Psoas muscle (tissue), 8 donors: Measurements from ENCODE around the gene DLG5. TPM values are rescaled to one million over a fixed set of nuclear protein-coding genes. Genes with fewer than 3 reads are reported as not detected.

Source experiments
- ATAC-seq, 4 donors: fragments of 200-7000 bp; cut with Tn5 transposase; one replicate each; pipeline ENCODE4 v1.9.1; 2020; ENCODE audit warnings: moderate library complexity in 3 of 4, mild to moderate bottlenecking in 2 of 4
- DNase-seq, 2 donors: peaks; one replicate each; pipeline ENCODE4 v3.0.0-alpha.2; 2020
- H3K27ac ChIP-seq: fragments of 200-600 bp; one replicate; pipeline ENCODE4 v1.8.0; 2022
- H3K27me3 ChIP-seq, 3 donors: fragments of 200-600 bp in 1 of 3; one replicate each; pipeline versions ENCODE4 v1.6.1 to v1.8.0; 2013 to 2022; ENCODE audit warnings: low read length in 2 of 3, mild to moderate bottlenecking in 2 of 3, moderate library complexity in 1 of 3; ENCODE audit not compliant: insufficient read depth in 3 of 3
- H3K36me3 ChIP-seq, 2 donors: fragments of 200-600 bp in 1 of 2; one replicate each; pipeline versions ENCODE4 v1.6.1 to v1.8.0; 2013 to 2022; ENCODE audit warnings: low read depth in 1 of 2, mild to moderate bottlenecking in 1 of 2, moderate library complexity in 1 of 2; ENCODE audit not compliant: insufficient read depth in 1 of 2
- H3K4me1 ChIP-seq: fragments of 200-600 bp; one replicate; pipeline ENCODE4 v1.8.0; 2022
- H3K4me3 ChIP-seq: fragments of 200-600 bp; one replicate; pipeline ENCODE4 v1.8.0; 2022; ENCODE audit warnings: mild to moderate bottlenecking
- H3K9me3 ChIP-seq: fragments of 200-600 bp; one replicate; pipeline ENCODE4 v1.8.0; 2022
- WGBS, 3 donors: extraction: QIAGEN DNeasy Blood & Tissue Kit; methylation state at CpG; one replicate each; pipeline versions ENCODE4 v1.1.6 to v1.1.7; 2013; 5-methylcytosine and 5-hydroxymethylcytosine counted together
- intact Hi-C, 2 donors: fragments of 100-400 bp; cut with DNase I; formaldehyde crosslinking; loops; one replicate each; pipeline versions ENCODE4 v1.11.0 to v1.14.2; 2022
- polyA plus RNA-seq, 3 donors: library from polyadenylated mRNA; stranded (reverse); fragments of 200-250 nt; gene quantifications; one replicate each; pipeline ENCODE4 v1.2.3, GENCODE V29; 2013
- total RNA-seq, 4 donors: library from RNA; stranded (reverse); fragmentation: NEBNext Ultra II Directional in 2 of 4; extraction: Animal tissue kit (Norgen Biotek cat#: 25700) in 2 of 4; gene quantifications; one replicate each; pipeline versions ENCODE4 v1.2.1 to v1.2.4, GENCODE V29; 2021 to 2023
- TF ChIP-seq, protein P1 (sequence below): fragments of 200-600 bp; IDR thresholded peaks from one replicate; pipeline ENCODE4 v1.8.0; 2022; ENCODE audit warnings: antibody characterized with exemption
- donor health status: healthy with polysubstance abuse.
- donor health status: DM: no; HTN: no; CAD: no; lungs with moderate emphysema.
- donor health status: Bipolar disorder and iron deficiency.
- donor health status: healthy.
- donor health status: DM: yes; HTN: yes; CAD: no.
- donor health status: DM: no; HTN: no; CAD: no.
- donor health status: DM: no; HTN: no; CAD: no.
- donor health status: DM: yes; HTN: yes; CAD: no.

DLG5 gene
- total and polyA plus RNA-seq, 7 donors, result 10.2 to 62.9 (median 36.9) TPM

DNA sequence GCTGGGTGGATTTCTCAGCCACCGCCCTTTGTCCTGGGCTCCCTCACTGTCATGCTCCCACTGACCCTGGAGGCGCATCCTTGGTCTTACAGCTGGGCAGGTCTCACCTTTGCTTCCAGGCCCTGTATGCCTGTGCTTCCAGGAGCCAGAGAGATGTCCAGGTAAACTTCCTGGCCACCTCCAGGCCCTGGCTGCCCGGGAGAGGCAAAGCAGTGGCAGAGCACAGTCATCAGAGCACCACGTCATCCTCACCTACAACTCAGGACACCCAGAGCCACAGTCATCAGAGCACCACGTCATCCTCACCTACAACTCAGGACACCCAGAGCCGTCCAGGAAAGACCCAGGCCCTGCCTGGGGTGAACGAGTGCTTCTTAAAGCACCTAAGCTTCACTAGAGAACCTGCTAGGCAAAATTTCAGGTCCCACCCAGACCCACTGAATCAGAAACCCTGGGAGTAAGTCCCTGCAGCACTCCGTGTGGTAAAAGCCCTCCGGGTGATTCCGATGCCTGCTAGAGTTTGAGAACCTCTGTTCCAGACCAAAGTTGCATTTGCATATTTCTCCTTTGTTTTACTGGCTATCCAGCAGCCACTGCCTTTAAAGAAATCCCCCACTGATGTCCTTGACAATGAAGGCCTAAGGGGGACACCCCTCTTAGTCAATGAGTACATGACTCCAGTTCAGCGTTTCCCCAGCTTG lies 62.3 kb downstream of the DLG5 start:
- Histone ChIP-seq H3K4me3 (no peak overlapping the region), H3K27me3 (no peaks in the 10 kb centered on the region), H3K9me3 (no peaks in the 10 kb centered on the region), H3K4me1 (peaks cover 4% of the 10 kb centered on the region), H3K27ac (no peak overlapping the region), H3K36me3 (peaks cover 0 to 30% of the 10 kb centered on the region in 2 donors)
- TF ChIP-seq, protein P1, sequence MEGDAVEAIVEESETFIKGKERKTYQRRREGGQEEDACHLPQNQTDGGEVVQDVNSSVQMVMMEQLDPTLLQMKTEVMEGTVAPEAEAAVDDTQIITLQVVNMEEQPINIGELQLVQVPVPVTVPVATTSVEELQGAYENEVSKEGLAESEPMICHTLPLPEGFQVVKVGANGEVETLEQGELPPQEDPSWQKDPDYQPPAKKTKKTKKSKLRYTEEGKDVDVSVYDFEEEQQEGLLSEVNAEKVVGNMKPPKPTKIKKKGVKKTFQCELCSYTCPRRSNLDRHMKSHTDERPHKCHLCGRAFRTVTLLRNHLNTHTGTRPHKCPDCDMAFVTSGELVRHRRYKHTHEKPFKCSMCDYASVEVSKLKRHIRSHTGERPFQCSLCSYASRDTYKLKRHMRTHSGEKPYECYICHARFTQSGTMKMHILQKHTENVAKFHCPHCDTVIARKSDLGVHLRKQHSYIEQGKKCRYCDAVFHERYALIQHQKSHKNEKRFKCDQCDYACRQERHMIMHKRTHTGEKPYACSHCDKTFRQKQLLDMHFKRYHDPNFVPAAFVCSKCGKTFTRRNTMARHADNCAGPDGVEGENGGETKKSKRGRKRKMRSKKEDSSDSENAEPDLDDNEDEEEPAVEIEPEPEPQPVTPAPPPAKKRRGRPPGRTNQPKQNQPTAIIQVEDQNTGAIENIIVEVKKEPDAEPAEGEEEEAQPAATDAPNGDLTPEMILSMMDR, result no peak
- 92 to 96% (median 94%) methylated on average over 11 of the region's 11 CpGs for WGBS, 3 donors
- no peak for DNase-seq
- peak in 2 of 4 donors; percentile 8 to 23 for ATAC-seq
- intact Hi-C loops, result no loop called here

DNA sequence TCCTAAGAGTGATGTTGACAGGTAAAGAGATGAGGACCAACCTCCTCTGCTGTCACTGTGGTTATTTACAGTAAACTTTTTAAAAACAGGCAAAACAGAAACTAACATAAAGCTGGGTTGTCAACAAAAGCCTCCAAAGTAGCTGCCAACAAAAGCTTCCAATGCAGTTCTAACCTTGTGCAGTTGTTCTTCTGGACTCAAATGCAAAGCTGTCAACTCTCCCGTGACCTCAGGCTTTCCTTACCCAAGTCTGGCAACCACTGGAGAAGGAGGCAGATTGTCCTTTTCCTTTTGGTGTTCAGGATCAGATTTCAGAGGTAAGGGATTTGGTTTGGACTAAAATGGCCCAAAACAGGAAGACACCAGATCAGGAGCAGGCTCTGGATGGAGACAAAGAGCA lies 63.1 kb downstream of the DLG5 start:
- Histone ChIP-seq H3K9me3 (no peaks in the 10 kb centered on the region), H3K36me3 (peaks cover 0 to 22% of the 10 kb centered on the region in 2 donors), H3K27ac (no peak overlapping the region), H3K27me3 (no peaks in the 10 kb centered on the region), H3K4me3 (no peak overlapping the region), H3K4me1 (peaks cover 4% of the 10 kb centered on the region)
- 27 to 56% (median 45%) methylated on average over 1 of the region's 1 CpG for WGBS, 3 donors
- DNase-seq (no peak), ATAC-seq (peak in 1 of 4 donors; percentile 17)
- TF ChIP-seq, protein P1, result no peak
- intact Hi-C loops, result no loop called here

DNA sequence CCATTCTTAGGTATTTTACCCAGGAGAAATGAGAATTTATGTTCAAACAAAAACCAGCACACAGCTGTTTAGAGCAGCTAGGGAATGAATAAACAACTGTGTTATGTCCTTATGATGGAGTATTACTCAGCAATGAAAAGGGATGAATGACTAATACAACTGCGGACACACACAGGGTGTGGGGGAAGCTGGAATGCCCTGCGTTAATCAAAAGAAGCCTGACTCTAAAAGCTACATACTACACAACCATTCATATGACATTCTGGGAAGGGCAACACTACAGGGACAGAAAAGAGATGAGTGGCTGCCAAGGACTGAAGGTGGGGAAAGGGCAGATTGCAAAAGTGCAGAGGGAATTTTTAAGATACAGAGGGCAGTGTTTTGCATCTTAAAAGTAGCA lies 64.0 kb downstream of the DLG5 start:
- TF ChIP-seq, protein P1, result no peak
- no peak overlapping the region for H3K4me3 ChIP-seq
- intact Hi-C loops, result no loop called here
- DNase-seq, result no peak
- no peaks in the 10 kb centered on the region for H3K9me3 ChIP-seq
- H3K27me3 ChIP-seq, result no peaks in the 10 kb centered on the region
- peaks cover 0 to 13% of the 10 kb centered on the region in 2 donors for H3K36me3 ChIP-seq
- H3K27ac ChIP-seq, result no peak overlapping the region
- WGBS, 3 donors, result 87 to 91% (median 91%) methylated on average over 2 of the region's 2 CpGs
- ATAC-seq, result peak in 1 of 4 donors; percentile 40
- H3K4me1 ChIP-seq, result peaks cover 4% of the 10 kb centered on the region

DNA sequence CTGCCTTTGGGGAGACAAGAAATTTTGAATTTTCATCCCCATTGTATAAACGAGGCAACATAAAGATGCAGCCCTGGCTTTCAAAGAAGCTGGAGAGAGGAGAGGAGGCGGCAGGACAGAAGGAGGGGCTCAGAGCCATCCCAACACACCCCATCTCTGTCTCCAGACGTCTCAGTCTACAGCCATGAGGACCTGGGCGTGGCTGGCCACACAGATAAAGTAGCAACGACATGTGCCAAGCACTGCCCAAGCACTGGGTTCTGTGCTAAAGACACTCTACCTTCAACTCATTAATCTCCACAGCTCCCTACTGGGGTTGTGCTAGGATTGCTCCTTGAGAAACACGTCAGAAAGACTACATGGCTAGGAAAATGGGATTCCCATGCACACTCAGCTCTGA lies 65.2 kb downstream of the DLG5 start:
- Histone ChIP-seq H3K9me3 (no peaks in the 10 kb centered on the region), H3K4me3 (no peak overlapping the region), H3K36me3 (peaks cover 0 to 5% of the 10 kb centered on the region in 2 donors), H3K4me1 (peaks cover 4% of the 10 kb centered on the region), H3K27ac (no peak overlapping the region), H3K27me3 (no peaks in the 10 kb centered on the region)
- 73 to 83% (median 76%) methylated on average over 6 of the region's 6 CpGs for WGBS, 3 donors
- no peak for DNase-seq
- TF ChIP-seq, protein P1, result no peak
- no peak for ATAC-seq
- intact Hi-C loops, result no loop called here

DNA sequence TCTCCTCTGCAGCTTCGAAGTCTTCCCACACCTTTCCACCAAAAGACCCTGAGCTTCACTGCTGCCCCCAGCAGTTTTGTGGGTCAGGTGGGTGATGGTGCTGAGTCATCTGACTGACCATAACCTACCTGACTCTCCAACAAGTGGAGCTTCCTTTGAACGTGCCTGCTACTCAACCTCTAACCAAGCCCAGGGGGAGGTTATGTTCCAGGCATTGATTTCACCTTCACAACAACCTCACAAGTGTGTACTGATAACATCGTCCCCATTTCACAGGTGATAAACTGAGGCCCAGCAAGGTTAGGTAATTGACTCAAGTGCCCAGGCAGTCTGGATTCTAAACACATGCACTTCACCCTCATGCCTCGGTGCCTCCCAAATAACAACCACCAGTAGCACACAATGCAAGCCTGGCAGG lies 66.7 kb downstream of the DLG5 start:
- intact Hi-C loops, result no loop called here
- H3K27ac ChIP-seq, result no peak overlapping the region
- whole genome bisulfite sequencing, 3 donors, result 86 to 91% (median 88%) methylated on average over 4 of the region's 4 CpGs
- TF ChIP-seq, protein P1, result no peak
- ATAC-seq (no peak), DNase-seq (no peak)
- peaks cover 0 to 11% of the 10 kb centered on the region in 2 donors for H3K36me3 ChIP-seq
- H3K4me3 ChIP-seq, result no peak overlapping the region
- H3K9me3 ChIP-seq, result no peaks in the 10 kb centered on the region
- H3K4me1 ChIP-seq, result peaks cover 4% of the 10 kb centered on the region
- H3K27me3 ChIP-seq, result no peaks in the 10 kb centered on the region
